ENCODE results near the gene PRKG1. TPM values are rescaled to one million over a fixed set of nuclear protein-coding genes. Genes with fewer than 3 reads are reported as not detected.

PRKG1 gene
- total and polyA plus RNA-seq, 2 of the 8 experiments (the other 6 are each of a cell fraction or from before 2014, with no cell fraction given): 4.2 to 15.2 TPM

DNA sequence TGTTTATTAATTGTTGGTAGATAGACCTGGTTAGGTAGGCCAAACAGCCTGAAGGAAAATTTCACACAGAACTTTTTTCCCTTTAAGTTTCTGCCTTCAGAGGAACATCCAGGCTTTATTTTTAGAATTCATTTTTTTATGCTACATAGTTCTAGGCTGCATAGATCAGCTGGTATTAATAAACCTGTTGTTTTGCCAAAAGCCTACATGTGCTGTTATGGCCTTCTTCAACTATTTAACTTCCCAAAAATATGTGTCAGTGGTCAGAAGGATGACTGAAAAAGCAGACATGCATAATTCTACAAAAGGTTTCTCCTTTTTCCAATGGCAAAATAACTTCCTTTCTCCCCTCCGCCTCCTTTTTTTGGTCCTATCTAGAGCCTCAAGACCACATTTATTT is 936.8 kb downstream of the PRKG1 start:
- no peak overlapping the region for H3K56ac ChIP-seq (replicated peaks; ENCODE audit: insufficient read length, low read depth, low read length)
- no peaks in the 10 kb centered on the region for H4K20me1 ChIP-seq (replicated peaks in 1 of 2; ENCODE audit: control insufficient read depth in 1 of 2, insufficient read depth in 2 of 2, low read length in 2 of 2)
- H2BK15ac ChIP-seq (ENCODE audit: low read length): no peak overlapping the region
- no peak overlapping the region for H3K18ac ChIP-seq (ENCODE audit: extremely low read depth, low read length)
- H3K14ac ChIP-seq (ENCODE audit: insufficient read length): no peak overlapping the region
- no peak overlapping the region for H2BK120ac ChIP-seq (replicated peaks; ENCODE audit: low read depth, low read length)
- H3K23me2 ChIP-seq (ENCODE audit: low read depth, low read length): no peaks in the 10 kb centered on the region
- TF ChIP-seq, protein P1, sequence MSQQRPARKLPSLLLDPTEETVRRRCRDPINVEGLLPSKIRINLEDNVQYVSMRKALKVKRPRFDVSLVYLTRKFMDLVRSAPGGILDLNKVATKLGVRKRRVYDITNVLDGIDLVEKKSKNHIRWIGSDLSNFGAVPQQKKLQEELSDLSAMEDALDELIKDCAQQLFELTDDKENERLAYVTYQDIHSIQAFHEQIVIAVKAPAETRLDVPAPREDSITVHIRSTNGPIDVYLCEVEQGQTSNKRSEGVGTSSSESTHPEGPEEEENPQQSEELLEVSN (IDR thresholded peaks at IDR 0.05): no peak
- no peak for TF ChIP-seq SIN3A (conservative IDR thresholded peaks at IDR 0.05 in 1 of 2, IDR thresholded peaks at IDR 0.05 in 1 of 2; ENCODE audit: low read depth in 1 of 2, low read length in 2 of 2)
- H4K5ac ChIP-seq (ENCODE audit: insufficient read length, low read depth, low read length): no peak overlapping the region
- FAIRE-seq (no peak), DNase-seq (ENCODE audit: low read depth in 1 of 2, low spot score in 2 of 2) (no peak)
- H2AK5ac ChIP-seq (ENCODE audit: low read depth, low read length): no peak overlapping the region
- H3K23ac ChIP-seq (ENCODE audit: insufficient read length): no peak overlapping the region
- peaks cover 28 to 31% of the 10 kb centered on the region in 2 experiments for H3K9me3 ChIP-seq (ENCODE audit: insufficient read depth in 2 of 2, low read depth in 1 of 2, low read length in 1 of 2)
- H3K36me3 ChIP-seq (ENCODE audit: control insufficient read depth in 2 of 4, insufficient read depth in 4 of 4, low read length in 3 of 4): peaks cover 0 to 6% (median 0%) of the 10 kb centered on the region in 4 experiments; a peak in 1 of 8 replicates
- H4K8ac ChIP-seq (ENCODE audit: extremely low read depth, insufficient read depth, low read length): no peak overlapping the region
- H3K9ac ChIP-seq (replicated peaks in 1 of 4; ENCODE audit: extremely low read depth in 1 of 4, low read depth in 3 of 4, low read length in 3 of 4): no peak overlapping the region
- H3K27me3 ChIP-seq (replicated peaks in 1 of 4; ENCODE audit: control insufficient read depth in 3 of 4, extremely low read depth in 1 of 4, insufficient read depth in 3 of 4, low read length in 3 of 4): no peaks in the 10 kb centered on the region
- no peak overlapping the region for H2AFZ ChIP-seq (ENCODE audit: low read length)
- no peak overlapping the region for H3K4me2 ChIP-seq (ENCODE audit: insufficient read depth in 1 of 2, low read depth in 2 of 2, low read length in 2 of 2)
- H2BK12ac ChIP-seq (ENCODE audit: low read depth, low read length): no peak overlapping the region
- no peak overlapping the region for H2BK20ac ChIP-seq (ENCODE audit: low read length)
- ChIA-PET CTCF (ENCODE audit: partially characterized antibody) (no interaction called here), POLR2A (ENCODE audit: partially characterized antibody) (no interaction called here)
- H3K27ac ChIP-seq (ENCODE audit: low read depth, low read length): no peak overlapping the region
- H3K79me2 ChIP-seq (ENCODE audit: control insufficient read depth in 1 of 2, insufficient read depth in 2 of 2, low read length in 2 of 2): no peaks in the 10 kb centered on the region
- H3K4ac ChIP-seq (replicated peaks; ENCODE audit: insufficient read length, low read depth, low read length): no peak overlapping the region
- no peaks in the 10 kb centered on the region for H3K4me1 ChIP-seq (replicated peaks in 1 of 4; ENCODE audit: control insufficient read depth in 3 of 4, insufficient read depth in 4 of 4, low read length in 3 of 4)
- WGBS, 2 experiments (ENCODE audit: extremely low coverage in 1 of 2, insufficient coverage in 1 of 2, insufficient read length in 1 of 2, insufficient replicate concordance in 2 of 2, low coverage in 1 of 2, low lambda C conversion rate in 2 of 2, missing lambda C conversion rate in 1 of 2): 86% methylated on average over 1 of the region's 1 CpG; no CpG with 5 or more reads in 1 of the 2 experiments
- no peak overlapping the region for H2BK5ac ChIP-seq (ENCODE audit: low read depth, low read length)
- H3K79me1 ChIP-seq (ENCODE audit: low read depth, low read length): no peaks in the 10 kb centered on the region
- H3K4me3 ChIP-seq (ENCODE audit: extremely low read depth in 1 of 4, insufficient read depth in 2 of 4, low read depth in 3 of 4, low read length in 4 of 4): no peak overlapping the region
- H4K91ac ChIP-seq (replicated peaks; ENCODE audit: insufficient read length, low read length): no peak overlapping the region

Data from H1 (cell line).